ENCODE results near the gene BTD. TPM values are rescaled to one million over a fixed set of nuclear protein-coding genes. Genes with fewer than 3 reads are reported as not detected.

Gene BTD
- total and polyA plus RNA-seq, 2 donors (not counting 3 experiments of a cell fraction or from before 2014, with no cell fraction given), result 20.3 to 32.2 TPM

GRCh38 chr3:15601046-15601398, 523 bp upstream of the BTD start:
- Histone ChIP-seq H3K4me2 (ENCODE audit: insufficient read depth, low read length) (peak overlapping the region; percentile 98), H3K9ac (replicated peaks; ENCODE audit: extremely low read depth, insufficient read depth, low read length) (peak overlapping the region; percentile 75), H3K4me3 (replicated peaks in 1 of 3; ENCODE audit: insufficient read depth in 1 of 3, low read depth in 1 of 3, low read length in 3 of 3) (peak overlapping the region; percentile 73 to 86 (median 74)), H3K27ac (ENCODE audit: insufficient read depth, low read depth, low read length) (peak overlapping the region; percentile 31), H2AFZ (ENCODE audit: low read depth, low read length) (peak overlapping the region; percentile 61), H3K79me2 (ENCODE audit: control insufficient read depth, insufficient read depth, low read length) (peaks cover 7% of the 10 kb centered on the region), H3K4me1 (ENCODE audit: control insufficient read depth, extremely low read depth, insufficient read depth, low read length) (peaks cover 13% of the 10 kb centered on the region), H3K9me3 (replicated peaks; ENCODE audit: control insufficient read depth, insufficient read depth, low read length) (no peaks in the 10 kb centered on the region), H3K27me3 (ENCODE audit: control insufficient read depth in 2 of 2, insufficient read depth in 2 of 2, low read length in 2 of 2) (no peaks in the 10 kb centered on the region), H4K20me1 (replicated peaks; ENCODE audit: control insufficient read depth, extremely low read depth, insufficient read depth, low read length) (no peaks in the 10 kb centered on the region), H3K36me3 (ENCODE audit: control insufficient read depth in 2 of 2, extremely low read depth in 1 of 2, insufficient read depth in 2 of 2, low read length in 2 of 2) (peaks cover 0 to 7% of the 10 kb centered on the region in 2 experiments), H3K9me1 (replicated peaks; ENCODE audit: control insufficient read depth, extremely low read depth, insufficient read depth, low read length) (no peaks in the 10 kb centered on the region)
- CTCF ChIA-PET, result interaction anchor here (0.7 to 2.3 kb wide), 7 partner anchors 26 to 651 kb away, joined by 3 to 10 read pairs (median 4); partner anchors contain the start of gene ANKRD28
- intact Hi-C loops (cut with micrococcal nuclease), result loop anchor here (1.0 kb wide), 5 partner anchors 29 to 211 kb away; no protein-coding TSS in a partner anchor
- BruUV-seq (replicated peaks), result no TSS peak
- FAIRE-seq, result no peak
- POLR2A ChIA-PET, result interaction anchor here (0.6 to 1.7 kb wide), 5 partner anchors 12 to 205 kb away, joined by 3 to 6 read pairs (median 4); partner anchors contain the start of gene ANKRD28
- dilution Hi-C loops (cut with MboI; ENCODE audit: extremely low pct_ligation_motif_present, low sequenced_read_pairs), result no loop called here
- DNase-seq (ENCODE audit: low read depth, low spot score), result no peak
- TF ChIP-seq CTCF (IDR thresholded peaks at IDR 0.05; ENCODE audit: extremely low read depth in 1 of 2, insufficient read depth in 1 of 2, low read depth in 1 of 2, low read length in 2 of 2) (no peak), GATA2 (IDR thresholded peaks at IDR 0.05; ENCODE audit: insufficient read depth, insufficient read length, low read depth, low read length) (no peak), MAX (IDR thresholded peaks at IDR 0.05; ENCODE audit: insufficient read depth, insufficient read length) (no peak), POLR2A (IDR thresholded peaks at IDR 0.05; ENCODE audit: low read depth, low read length) (no peak), JUN (IDR thresholded peaks at IDR 0.05; ENCODE audit: borderline replicate concordance, insufficient read depth, insufficient read length, low read depth) (no peak), FOS (IDR thresholded peaks at IDR 0.05; ENCODE audit: borderline replicate concordance, insufficient read depth, low read length) (no peak), EZH2 (IDR thresholded peaks at IDR 0.05; ENCODE audit: borderline replicate concordance, low read depth, low read length, severe bottlenecking) (no peak), MYC (IDR thresholded peaks at IDR 0.05; ENCODE audit: low read depth, low read length) (no peak), POLR2AphosphoS5 (IDR thresholded peaks at IDR 0.05; ENCODE audit: insufficient read depth, low read depth, low read length) (no peak)

Measured in endothelial cell of umbilical vein (primary cell).